ENCODE results near the gene FBXL14.

Gene FBXL14

GRCh38 chr12:1592444-1593173 is 1.8 kb downstream of the FBXL14 start:
- no peak for DNase-seq

- DNase-seq: no peak
These were observed 2.8 kb downstream of the FBXL14 start for GRCh38 chr12:1591543-1591942.

GRCh38 chr12:1591034-1591433 is 3.3 kb downstream of the FBXL14 start:
- DNase-seq: no peak

GRCh38 chr12:1590221-1590979 is 4.0 kb downstream of the FBXL14 start:
- DNase-seq: no peak

GRCh38 chr12:1588575-1588947 is 5.8 kb downstream of the FBXL14 start:
- no peak for DNase-seq

- DNase-seq: no peak
These were observed 6.3 kb downstream of the FBXL14 start for GRCh38 chr12:1587927-1588574.

- no peak for DNase-seq
These were observed 10.1 kb downstream of the FBXL14 start for GRCh38 chr12:1584326-1584725.

GRCh38 chr12:1583421-1584078 is 10.8 kb downstream of the FBXL14 start:
- peak; percentile 22 for DNase-seq

- DNase-seq: no peak
These were observed 11.7 kb downstream of the FBXL14 start for GRCh38 chr12:1582709-1583050.

- no peak for DNase-seq
These were observed 12.2 kb downstream of the FBXL14 start for GRCh38 chr12:1581973-1582708.

GRCh38 chr12:1580526-1580925 is 13.9 kb downstream of the FBXL14 start:
- no peak for DNase-seq

GRCh38 chr12:1579651-1580435 is 14.5 kb downstream of the FBXL14 start:
- no peak for DNase-seq

- no peak for DNase-seq
These were observed 17.8 kb downstream of the FBXL14 start for GRCh38 chr12:1576410-1577241.

- no peak for DNase-seq
These were observed 18.7 kb downstream of the FBXL14 start for GRCh38 chr12:1575408-1576401.

- no peak for DNase-seq
These were observed 19.5 kb downstream of the FBXL14 start for GRCh38 chr12:1574865-1575259.

GRCh38 chr12:1573960-1574864 is 20.2 kb downstream of the FBXL14 start:
- DNase-seq: no peak

GRCh38 chr12:1572731-1573130 is 21.6 kb downstream of the FBXL14 start:
- no peak for DNase-seq

- DNase-seq: no peak
These were observed 26.5 kb downstream of the FBXL14 start for GRCh38 chr12:1567852-1568251.

Measured in SHP77 treated with DMSO at 0.1 percent for 48 hours (cell line).